K562 (cell line): ENCODE measurements around the gene ZNF689. TPM values are rescaled to one million over a fixed set of nuclear protein-coding genes. Genes with fewer than 3 reads are reported as not detected.

Source experiments
- FOXK2 ChIP-seq, 2 experiments: fragments of 450-650 bp; IDR thresholded peaks in 1 of 2; conservative IDR thresholded peaks in 1 of 2; 2 replicates each; pipeline ENCODE4 v1.6.1; 2016; ENCODE audit warnings: low read depth in 2 of 2, mild to moderate bottlenecking in 1 of 2
- GATAD2A ChIP-seq: fragments of 450-650 bp; IDR thresholded peaks from 2 replicates; pipeline ENCODE4 v1.6.1; 2017
- GTF2F1 ChIP-seq: IDR thresholded peaks from 2 replicates; pipeline ENCODE4 v1.6.1; 2011; ENCODE audit warnings: low read depth, low read length, improper control_type of control experiment
- MITF ChIP-seq: IDR thresholded peaks from 2 replicates; pipeline ENCODE4 v1.6.1; 2014; ENCODE audit warnings: antibody characterized with exemption
- NBN ChIP-seq: fragments of 450-650 bp; IDR thresholded peaks from 2 replicates; pipeline ENCODE4 v1.6.1; 2016; ENCODE audit warnings: low read depth, mild to moderate bottlenecking
- NFIX ChIP-seq: fragments of 250-450 bp; sonication (Bioruptor Pico); IDR thresholded peaks from 2 replicates; pipeline ENCODE4 v1.4.0; 2020; ENCODE audit warnings: low read depth, mild to moderate bottlenecking, moderate library complexity
- NR4A1 ChIP-seq, 2 experiments: fragments of 250-450 bp in 1 of 2; fragments of 450-650 bp in 1 of 2; sonication (Bioruptor Pico) in 1 of 2; IDR thresholded peaks; 2 replicates each; pipeline versions ENCODE4 v1.4.0 to v1.6.1; 2016 to 2020; ENCODE audit warnings: mild to moderate bottlenecking in 2 of 2, missing compliant biosample characterization in 1 of 2, missing genetic modification characterization in 1 of 2, moderate library complexity in 1 of 2
- PML ChIP-seq: IDR thresholded peaks from 2 replicates; pipeline ENCODE4 v1.6.1; 2012; ENCODE audit warnings: low read length, inconsistent platforms
- POLR2AphosphoS2 ChIP-seq: IDR thresholded peaks from 2 replicates; pipeline ENCODE4 v1.6.1; 2012; ENCODE audit warnings: low read length, improper control_type of control experiment
- PURB ChIP-seq: sonication (generic); formaldehyde crosslinking; IDR thresholded peaks from 2 replicates; pipeline ENCODE4 v1.9.0; 2021; ENCODE audit warnings: low read depth, mild to moderate bottlenecking, missing genetic modification reagents
- SNIP1 ChIP-seq: fragments of 450-650 bp; IDR thresholded peaks from 2 replicates; pipeline ENCODE4 v1.7.1; 2017; ENCODE audit warnings: low read depth, mild to moderate bottlenecking
- TCF7 ChIP-seq: sonication (generic); IDR thresholded peaks from 2 replicates; pipeline ENCODE4 v1.6.1; 2016; ENCODE audit warnings: antibody characterized with exemption, borderline replicate concordance
- TGIF2 ChIP-seq: sonication (generic); formaldehyde crosslinking; IDR thresholded peaks from 2 replicates; pipeline ENCODE4 v1.8.1; 2022; ENCODE audit warnings: mild to moderate bottlenecking, missing genetic modification reagents, moderate library complexity
- TOE1 ChIP-seq, 2 experiments: fragments of 450-650 bp in 1 of 2; sonication (generic) in 1 of 2; formaldehyde crosslinking in 1 of 2; IDR thresholded peaks; 2 replicates each; pipeline versions ENCODE4 v1.7.1 to v1.8.0; 2016 to 2022; ENCODE audit warnings: borderline replicate concordance in 2 of 2, mild to moderate bottlenecking in 2 of 2, antibody characterized with exemption in 1 of 2, inconsistent platforms in 1 of 2, low read depth in 1 of 2, missing genetic modification reagents in 1 of 2, moderate library complexity in 1 of 2
- ZNF197 ChIP-seq: fragments of 200-800 bp; sonication (Bioruptor generic); IDR thresholded peaks from 2 replicates; pipeline ENCODE4 v1.6.1; 2016; ENCODE audit warnings: low read depth, missing genetic modification characterization, missing compliant biosample characterization
- ZNF561 ChIP-seq: fragments of 450-650 bp; formaldehyde crosslinking; conservative IDR thresholded peaks from 2 replicates; pipeline ENCODE4 v1.4.0; 2020; ENCODE audit warnings: mild to moderate bottlenecking, moderate library complexity
- polyA plus RNA-seq, 8 experiments: library from polyadenylated mRNA; depleted of rRNA in 4 of 8; stranded (reverse) in 5 of 8; unstranded in 3 of 8; fragments of >200 nt; fragmentation: Nextera tagmentation in 2 of 8; fragmentation: Illumina TruSeq in 1 of 8; extraction: Ambion mirVana in 2 of 8; extraction: Trizol in 1 of 8; gene quantifications; 2 replicates each; pipeline versions ENCODE4 v1.2.1 to v1.2.3, GENCODE V29; 2011 to 2014; ENCODE audit warnings: inconsistent platforms in 1 of 8, missing spikeins in 1 of 8
- total RNA-seq, 7 experiments: library from RNA; depleted of rRNA in 6 of 7; stranded (reverse); fragments of >200 nt in 6 of 7; fragmentation: Illumina TruSeq in 2 of 7; extraction: Trizol in 2 of 7; gene quantifications; 2 replicates each; pipeline versions ENCODE4 v1.2.1 to v1.2.3, GENCODE V29; 2011 to 2021; ENCODE audit warnings: low replicate concordance in 1 of 7
- TF ChIP-seq, protein P1 (sequence below), 3 experiments: fragments of 200-800 bp in 1 of 3; sonication (Bioruptor generic) in 1 of 3; sonication (generic) in 1 of 3; formaldehyde crosslinking in 1 of 3; IDR thresholded peaks; 2 replicates each; pipeline versions ENCODE4 v1.6.1 to v1.8.0; 2016 to 2022; ENCODE audit warnings: mild to moderate bottlenecking in 2 of 3, missing compliant biosample characterization in 2 of 3, missing genetic modification characterization in 2 of 3, missing genetic modification reagents in 1 of 3
- TF ChIP-seq, protein P2 (sequence below): sonication (generic); formaldehyde crosslinking; IDR thresholded peaks from 2 replicates; pipeline ENCODE4 v1.4.0; 2020; ENCODE audit warnings: mild to moderate bottlenecking, missing genetic modification reagents

The ZNF689 gene
- total and polyA plus RNA-seq, 9 of the 15 experiments (the other 6 are each of a cell fraction or from before 2014, with no cell fraction given): 5.4 to 15.4 (median 10.8) TPM

DNA sequence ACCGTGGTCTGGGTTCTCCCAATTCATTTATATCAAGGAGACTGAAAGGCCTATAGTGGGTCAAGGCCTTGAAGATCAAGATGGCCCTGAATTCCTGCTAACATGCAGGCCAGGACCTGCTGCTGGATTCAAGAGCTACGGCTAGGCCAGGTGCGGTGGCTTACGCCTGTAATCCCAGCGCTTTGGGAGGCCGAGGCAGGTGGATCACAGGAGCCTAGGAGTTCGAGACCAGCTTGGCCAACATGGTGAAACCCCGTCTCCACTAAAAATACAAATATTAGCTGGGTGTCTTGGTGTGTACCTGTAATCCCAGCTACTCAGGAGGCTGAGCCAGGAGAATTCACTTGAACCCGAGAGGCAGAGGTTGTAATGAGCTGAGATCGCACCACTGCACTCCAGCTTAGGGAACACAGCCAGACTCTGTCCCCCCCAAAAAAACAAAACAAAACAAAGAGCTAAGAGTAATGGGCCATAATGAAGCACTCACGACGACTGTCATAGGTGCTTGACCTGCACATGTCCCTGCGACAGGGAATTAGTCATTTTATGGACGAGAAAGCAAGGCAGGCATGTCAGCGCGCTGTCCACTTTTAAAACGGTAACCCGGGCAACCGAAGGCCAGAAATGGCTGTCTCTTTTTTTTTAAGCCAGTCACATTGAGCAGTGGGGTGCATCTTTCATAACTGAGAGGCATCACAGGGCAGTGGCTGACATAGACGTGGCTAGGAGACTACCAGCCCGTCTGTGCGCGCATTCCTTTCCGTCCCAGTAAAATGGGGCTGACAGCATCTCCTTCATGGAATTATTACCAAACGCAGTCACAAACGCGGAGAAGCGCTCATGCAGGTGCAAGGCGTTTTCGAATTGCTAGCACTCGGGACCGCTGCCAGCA lies 47.0 kb upstream of the ZNF689 start (continued):
- no peak for TF ChIP-seq NR4A1 (CRISPR knock-in tag; IDR thresholded peaks at IDR 0.05)
- no peak for TF ChIP-seq NR4A1 (tag; IDR thresholded peaks at IDR 0.05)
- no peak for TF ChIP-seq TGIF2
- TF ChIP-seq, protein P1, sequence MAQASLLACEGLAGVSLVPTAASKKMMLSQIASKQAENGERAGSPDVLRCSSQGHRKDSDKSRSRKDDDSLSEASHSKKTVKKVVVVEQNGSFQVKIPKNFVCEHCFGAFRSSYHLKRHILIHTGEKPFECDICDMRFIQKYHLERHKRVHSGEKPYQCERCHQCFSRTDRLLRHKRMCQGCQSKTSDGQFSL (CRISPR knock-in tag; IDR thresholded peaks at IDR 0.05): no peak
- TF ChIP-seq, protein P1 (tag; IDR thresholded peaks at IDR 0.05): no peak
- no peak for TF ChIP-seq POLR2AphosphoS2
- no peak for TF ChIP-seq NFIX (CRISPR knock-in tag)
- no peak for TF ChIP-seq ZNF561
- no peak for TF ChIP-seq GTF2F1
- no peak for TF ChIP-seq NBN
- TF ChIP-seq MITF: no peak
- TF ChIP-seq, protein P2, sequence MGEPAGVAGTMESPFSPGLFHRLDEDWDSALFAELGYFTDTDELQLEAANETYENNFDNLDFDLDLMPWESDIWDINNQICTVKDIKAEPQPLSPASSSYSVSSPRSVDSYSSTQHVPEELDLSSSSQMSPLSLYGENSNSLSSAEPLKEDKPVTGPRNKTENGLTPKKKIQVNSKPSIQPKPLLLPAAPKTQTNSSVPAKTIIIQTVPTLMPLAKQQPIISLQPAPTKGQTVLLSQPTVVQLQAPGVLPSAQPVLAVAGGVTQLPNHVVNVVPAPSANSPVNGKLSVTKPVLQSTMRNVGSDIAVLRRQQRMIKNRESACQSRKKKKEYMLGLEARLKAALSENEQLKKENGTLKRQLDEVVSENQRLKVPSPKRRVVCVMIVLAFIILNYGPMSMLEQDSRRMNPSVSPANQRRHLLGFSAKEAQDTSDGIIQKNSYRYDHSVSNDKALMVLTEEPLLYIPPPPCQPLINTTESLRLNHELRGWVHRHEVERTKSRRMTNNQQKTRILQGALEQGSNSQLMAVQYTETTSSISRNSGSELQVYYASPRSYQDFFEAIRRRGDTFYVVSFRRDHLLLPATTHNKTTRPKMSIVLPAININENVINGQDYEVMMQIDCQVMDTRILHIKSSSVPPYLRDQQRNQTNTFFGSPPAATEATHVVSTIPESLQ (CRISPR knock-in tag): no peak
- TF ChIP-seq ZNF197 (CRISPR knock-in tag): no peak
- no peak for TF ChIP-seq SNIP1
- no peak; the same call in 1 of the 2 replicates for TF ChIP-seq TOE1 (IDR thresholded peaks at IDR 0.05; ENCODE audit: borderline replicate concordance)
- no peak for TF ChIP-seq TOE1 (CRISPR knock-in tag; IDR thresholded peaks at IDR 0.05; ENCODE audit: borderline replicate concordance, low read depth)
- no peak for TF ChIP-seq TCF7
- TF ChIP-seq PML: no peak
- TF ChIP-seq PURB (CRISPR knock-in tag): no peak
- TF ChIP-seq GATAD2A: no peak
- TF ChIP-seq FOXK2 (conservative IDR thresholded peaks at IDR 0.05 in 1 of 2, IDR thresholded peaks at IDR 0.05 in 1 of 2; ENCODE audit: low read depth in 2 of 2): peak; percentile 23 to 32; a peak in 1 of 4 replicates
